NCI-H526 treated with DMSO at 0.1 percent for 48 hours (cell line): Measurements from ENCODE around the gene ALDH16A1.
"Not testable (repeated sequence)": the region's sequence is repeated elsewhere in the genome, so short reads cannot be mapped to it uniquely, and the experiment has no call there.

Source experiments
- DNase-seq: peaks from one replicate; lab custom pipeline; 2025; lab: John Stamatoyannopoulos, UW

The ALDH16A1 gene

GRCh38 chr19:49465371-49465770 lies 12.3 kb downstream of the ALDH16A1 start:
- DNase-seq, result no peak

DNA sequence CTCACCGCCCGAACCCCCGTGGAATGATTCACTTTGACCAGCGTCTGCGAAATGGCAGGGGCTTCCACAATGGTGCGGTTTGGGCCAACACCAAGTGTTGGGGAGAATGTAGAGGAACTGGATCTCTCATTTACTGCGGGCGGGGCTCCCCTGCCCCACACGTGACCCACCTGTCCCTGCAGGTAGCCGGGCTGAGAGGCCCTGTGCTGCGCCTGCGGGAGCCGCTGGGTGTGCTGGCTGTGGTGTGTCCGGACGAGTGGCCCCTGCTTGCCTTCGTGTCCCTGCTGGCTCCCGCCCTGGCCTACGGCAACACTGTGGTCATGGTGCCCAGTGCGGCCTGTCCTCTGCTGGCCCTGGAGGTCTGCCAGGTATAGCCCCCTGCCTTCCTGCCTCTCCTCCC lies 15.2 kb downstream of the ALDH16A1 start:
- no peak for DNase-seq

- no peak for DNase-seq
These were observed 15.9 kb downstream of the ALDH16A1 start for GRCh38 chr19:49468746-49469447.

- DNase-seq, result no peak
These were observed 17.0 kb downstream of the ALDH16A1 start for GRCh38 chr19:49469828-49470614.

DNA sequence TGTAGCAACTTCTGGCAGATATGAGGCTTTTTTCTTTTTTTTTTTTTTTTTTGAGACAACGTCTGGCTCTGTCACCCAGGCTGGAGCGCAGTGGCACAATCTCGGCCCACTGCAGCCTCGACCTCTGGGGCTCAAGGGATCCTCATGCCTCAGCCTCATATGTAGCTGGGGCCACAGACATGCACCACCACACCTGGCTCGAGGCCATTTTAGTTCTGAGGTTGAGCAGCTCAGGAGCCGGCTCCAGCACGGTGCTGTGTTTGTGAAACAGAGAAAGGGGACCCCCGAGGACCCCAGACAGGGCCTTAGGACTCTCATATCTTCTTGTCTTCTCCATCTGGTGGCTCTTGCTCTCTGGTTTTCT lies 17.6 kb downstream of the ALDH16A1 start:
- DNase-seq, result no peak

- no peak for DNase-seq
These were observed 19.9 kb downstream of the ALDH16A1 start for GRCh38 chr19:49472936-49473335.

GRCh38 chr19:49473501-49473867 lies 20.5 kb downstream of the ALDH16A1 start:
- not testable (repeated sequence) for DNase-seq

GRCh38 chr19:49473868-49474541 lies 21.0 kb downstream of the ALDH16A1 start, which contains the start of gene FLT3LG:
TSS of gene FLT3LG (plus strand) at chr19:49474215. CDS start at chr19:49474640, 425 bp downstream.
- DNase-seq, result no peak

- DNase-seq, result no peak
These were observed 21.5 kb downstream of the ALDH16A1 start for GRCh38 chr19:49474542-49474924.

DNA sequence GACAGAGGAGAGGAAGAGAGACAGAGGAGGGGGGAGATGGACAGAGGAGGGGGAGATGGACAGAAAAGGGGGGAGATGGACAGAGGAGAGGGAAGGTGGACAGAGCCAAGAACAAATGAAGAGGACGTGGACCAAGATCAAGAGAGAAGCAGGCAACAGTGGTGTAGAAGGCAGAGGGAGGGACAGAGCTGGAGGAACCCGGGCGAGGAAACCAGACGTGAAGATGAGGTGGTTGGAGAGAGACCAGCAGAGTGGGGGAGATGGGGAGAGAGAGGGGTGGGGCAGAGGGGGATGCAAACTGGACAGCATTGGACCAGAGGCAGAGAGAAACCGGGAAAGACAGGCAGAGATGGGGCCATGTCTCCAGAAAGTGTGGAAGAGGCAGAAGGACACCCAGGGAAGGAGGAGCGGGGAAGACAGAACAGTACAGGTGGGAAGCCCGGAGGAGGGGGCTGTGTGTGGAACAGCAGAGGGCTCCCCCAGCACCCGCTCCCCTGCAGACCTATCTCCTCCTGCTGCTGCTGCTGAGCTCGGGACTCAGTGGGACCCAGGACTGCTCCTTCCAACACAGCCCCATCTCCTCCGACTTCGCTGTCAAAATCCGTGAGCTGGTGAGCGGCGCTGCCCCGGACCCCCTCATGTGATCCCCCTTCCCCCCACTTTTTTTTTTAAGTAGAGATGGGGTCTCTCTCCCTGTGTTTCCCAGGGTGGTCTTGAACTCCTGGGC lies 22.3 kb downstream of the ALDH16A1 start:
- no peak for DNase-seq

DNA sequence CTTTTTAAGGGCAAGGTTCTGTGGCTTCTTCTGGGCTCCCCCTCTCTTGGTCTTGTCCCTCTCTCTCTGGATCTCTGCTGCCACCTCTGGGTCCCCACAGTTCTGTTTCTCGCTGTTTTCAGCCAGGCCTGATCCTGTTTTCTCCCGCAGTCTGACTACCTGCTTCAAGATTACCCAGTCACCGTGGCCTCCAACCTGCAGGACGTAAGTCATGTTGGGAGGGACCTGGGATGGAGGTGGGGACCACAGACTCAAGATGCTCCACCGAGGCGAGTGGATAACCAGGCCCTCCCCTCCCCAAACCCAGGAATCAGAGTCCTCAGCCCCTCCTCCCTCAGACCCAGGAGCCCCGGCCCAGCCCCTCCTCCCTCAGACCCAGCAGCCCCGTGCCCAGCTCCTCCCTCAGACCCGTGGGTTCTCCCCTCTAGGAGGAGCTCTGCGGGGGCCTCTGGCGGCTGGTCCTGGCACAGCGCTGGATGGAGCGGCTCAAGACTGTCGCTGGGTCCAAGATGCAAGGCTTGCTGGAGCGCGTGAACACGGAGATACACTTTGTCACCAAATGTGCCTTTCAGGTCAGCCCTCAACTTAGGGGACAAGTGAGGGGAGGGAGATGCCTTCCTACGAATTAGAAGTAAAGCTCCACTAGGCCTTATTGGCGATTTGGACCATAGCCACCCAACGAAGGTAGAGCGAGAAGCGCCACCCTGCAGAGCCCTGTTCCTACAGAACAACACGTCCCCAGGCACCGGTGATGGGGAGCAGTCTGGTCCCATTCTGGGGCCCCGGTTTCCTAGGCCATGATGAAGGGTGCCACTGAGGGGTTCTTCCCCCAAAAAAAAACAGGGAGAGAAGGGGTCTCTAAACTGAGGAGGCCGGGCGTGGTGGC lies 23.2 kb downstream of the ALDH16A1 start:
- DNase-seq, result peak; percentile 29

DNA sequence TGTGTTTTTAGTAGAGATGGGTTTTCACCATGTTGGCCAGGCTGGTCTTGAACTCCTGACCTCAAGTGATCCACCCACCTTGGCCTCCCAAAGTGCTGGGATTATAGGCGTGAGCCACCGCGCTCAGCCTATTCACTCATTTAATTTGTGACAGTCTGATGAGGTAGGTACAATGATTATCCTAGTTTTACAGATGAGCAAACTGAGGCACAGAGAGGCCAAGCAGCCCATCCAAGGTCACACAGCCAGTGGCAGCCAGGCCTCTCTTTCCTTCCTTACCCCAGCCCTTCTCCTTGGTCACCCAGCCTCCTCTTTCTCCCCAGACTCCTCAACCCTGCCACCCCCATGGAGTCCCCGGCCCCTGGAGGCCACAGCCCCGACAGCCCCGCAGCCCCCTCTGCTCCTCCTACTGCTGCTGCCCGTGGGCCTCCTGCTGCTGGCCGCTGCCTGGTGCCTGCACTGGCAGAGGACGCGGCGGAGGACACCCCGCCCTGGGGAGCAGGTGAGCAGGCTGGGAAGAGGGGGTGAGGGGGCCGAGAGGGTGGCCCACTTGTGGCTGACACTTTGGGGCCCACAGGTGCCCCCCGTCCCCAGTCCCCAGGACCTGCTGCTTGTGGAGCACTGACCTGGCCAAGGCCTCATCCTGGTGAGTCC lies 27.1 kb downstream of the ALDH16A1 start:
- no peak for DNase-seq

DNA sequence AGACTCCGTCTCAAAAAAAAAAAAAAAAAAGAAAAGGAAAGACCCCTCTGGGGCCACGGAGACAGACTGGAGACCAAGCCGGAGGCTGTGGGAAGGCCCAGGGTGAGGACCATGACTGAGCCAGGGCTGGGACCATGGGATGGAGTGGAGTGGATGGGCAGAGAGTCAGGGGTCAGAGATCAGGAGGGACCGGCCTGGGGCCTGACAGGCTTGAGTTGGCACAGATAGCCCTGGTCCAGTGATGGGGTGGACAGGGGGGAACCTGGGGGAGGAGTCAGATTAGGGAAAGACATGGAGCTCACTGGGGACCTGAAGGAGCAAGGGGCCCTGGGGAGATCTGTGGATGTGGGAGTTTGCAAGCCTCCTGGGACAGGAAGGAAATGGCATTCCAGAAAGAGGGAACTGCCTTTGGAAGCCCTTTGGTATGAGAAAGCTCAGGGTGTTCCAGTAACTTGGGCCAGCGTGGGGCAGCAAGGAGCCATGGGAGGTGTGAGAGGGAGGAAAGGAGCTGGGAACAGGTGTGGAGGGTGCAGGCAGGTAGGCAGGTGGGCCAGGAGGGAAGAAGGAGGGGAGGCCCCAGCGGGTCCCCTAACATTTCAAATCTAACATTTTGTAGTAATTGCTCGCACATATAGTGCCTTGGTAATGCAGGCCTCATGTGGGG lies 28.1 kb downstream of the ALDH16A1 start:
- no peak for DNase-seq

DNA sequence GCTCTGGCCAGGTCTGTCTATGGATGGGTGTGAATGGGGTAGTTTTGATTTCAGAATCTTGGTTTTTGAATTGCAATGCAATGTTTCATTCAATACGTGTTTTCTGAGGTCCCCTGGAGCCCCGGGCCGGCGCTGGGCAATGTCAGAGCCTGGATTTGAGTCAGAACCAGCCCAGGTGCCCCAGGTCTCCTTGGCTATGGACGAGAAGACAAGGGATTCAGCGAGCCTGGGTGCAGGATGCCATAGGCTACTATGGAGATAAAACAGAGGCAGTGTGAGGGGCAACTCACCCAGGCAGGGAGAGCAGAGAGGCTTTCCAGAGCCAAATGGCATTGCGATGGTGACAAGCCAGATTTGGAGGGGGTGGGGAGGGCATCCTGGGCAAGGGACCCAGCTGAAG lies 33.2 kb downstream of the ALDH16A1 start:
- no peak for DNase-seq

DNA sequence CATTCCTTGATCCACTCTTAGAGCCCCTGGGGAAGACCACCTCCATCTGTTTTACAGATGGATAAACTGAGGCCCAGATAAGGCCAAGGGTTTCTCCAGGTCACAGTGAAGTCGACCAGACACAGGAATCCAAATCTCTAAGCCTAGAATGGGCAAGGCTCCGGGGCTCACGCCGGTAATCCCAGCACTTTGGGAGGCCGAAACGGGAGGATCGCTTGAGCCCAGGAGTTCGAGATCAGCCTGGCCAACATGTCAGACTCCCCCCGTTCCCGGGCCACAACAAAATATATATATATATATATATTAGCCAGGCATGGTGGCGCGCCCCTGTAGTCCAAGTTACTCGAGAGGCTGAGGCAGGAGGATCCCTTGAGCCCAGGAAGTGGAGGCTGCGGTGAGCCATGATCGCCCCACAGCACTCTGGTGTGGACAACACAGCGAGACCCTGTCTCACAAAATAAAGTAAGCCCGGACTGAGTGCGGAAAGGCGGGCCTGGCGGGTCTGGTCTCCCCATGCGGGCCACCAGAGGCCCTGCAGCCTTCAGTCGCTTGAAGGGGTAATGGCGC lies 33.8 kb downstream of the ALDH16A1 start:
- no peak for DNase-seq

GRCh38 chr19:49487277-49488045 lies 34.4 kb downstream of the ALDH16A1 start, which contains the start of gene RPL13A:
TSS of gene RPL13A (plus strand) at chr19:49487608. CDS start at chr19:49487630, 22 bp downstream.
- peak; percentile 95 for DNase-seq

- DNase-seq, result no peak
These were observed 35.2 kb downstream of the ALDH16A1 start for GRCh38 chr19:49488046-49488862.
